Measurements from ENCODE around the gene HSD3B1. TPM values are rescaled to one million over a fixed set of nuclear protein-coding genes. Genes with fewer than 3 reads are reported as not detected.

HSD3B1 gene
- total and polyA plus RNA-seq, 12 donors = 0.07 to 0.60 (median 0.22) TPM; not detected in 7

GRCh38 chr1:119470958-119471357 is 36.1 kb upstream of the HSD3B1 start:
- no peaks in the 10 kb centered on the region for H3K9me3 ChIP-seq (replicated peaks in 1 of 3)
- intact Hi-C loops (cut with DNase I) = loop anchor here in 1 of 2 donors (10.0 kb wide), 1 partner anchor 74 kb away; no protein-coding TSS in a partner anchor
- H3K4me3 ChIP-seq = no peak overlapping the region
- no peak for DNase-seq
- peaks cover 8% of the 10 kb centered on the region in 2 donors for H3K4me1 ChIP-seq (replicated peaks in 1 of 2)
- no peak overlapping the region for H3K27ac ChIP-seq
- WGBS, 4 donors = 86 to 95% (median 94%) methylated on average over 7 of the region's 7 CpGs
- TF ChIP-seq CTCF (IDR thresholded peaks at IDR 0.05) = no peak
- TF ChIP-seq POLR2A (IDR thresholded peaks at IDR 0.05) = no peak
- H3K27me3 ChIP-seq = no peaks in the 10 kb centered on the region
- no peaks in the 10 kb centered on the region for H3K36me3 ChIP-seq (replicated peaks in 1 of 2)

- intact Hi-C loops (cut with DNase I) = loop anchor here in 1 of 2 donors (10.0 kb wide), 1 partner anchor 73 kb away; no protein-coding TSS in a partner anchor
- WGBS, 4 donors = 86 to 91% (median 89%) methylated on average over 5 of the region's 5 CpGs
- no peaks in the 10 kb centered on the region for H3K36me3 ChIP-seq (replicated peaks in 1 of 2)
- no peaks in the 10 kb centered on the region for H3K27me3 ChIP-seq
- H3K4me3 ChIP-seq = no peak overlapping the region
- DNase-seq = no peak
- peaks cover 8% of the 10 kb centered on the region in 2 donors for H3K4me1 ChIP-seq (replicated peaks in 1 of 2)
- H3K27ac ChIP-seq = no peak overlapping the region
- no peaks in the 10 kb centered on the region for H3K9me3 ChIP-seq (replicated peaks in 1 of 3)
- no peak for TF ChIP-seq CTCF (IDR thresholded peaks at IDR 0.05)
- no peak for TF ChIP-seq POLR2A (IDR thresholded peaks at IDR 0.05)
Measured at GRCh38 chr1:119471566-119471965, 35.4 kb upstream of the HSD3B1 start.

- WGBS, 4 donors = 52 to 73% (median 62%) methylated on average over 5 of the region's 5 CpGs
- no peak for TF ChIP-seq CTCF (IDR thresholded peaks at IDR 0.05)
- no peak for TF ChIP-seq POLR2A (IDR thresholded peaks at IDR 0.05)
- H3K4me3 ChIP-seq = no peak overlapping the region
- H3K36me3 ChIP-seq (replicated peaks in 1 of 2) = no peaks in the 10 kb centered on the region
- no peak for DNase-seq
- H3K4me1 ChIP-seq (replicated peaks in 1 of 2) = peaks cover 6 to 8% of the 10 kb centered on the region in 2 donors
- no peaks in the 10 kb centered on the region for H3K9me3 ChIP-seq (replicated peaks in 1 of 3)
- intact Hi-C loops (cut with DNase I) = loop anchor here in 1 of 2 donors (10.0 kb wide), 1 partner anchor 73 kb away; no protein-coding TSS in a partner anchor
- H3K27ac ChIP-seq = no peak overlapping the region
- no peaks in the 10 kb centered on the region for H3K27me3 ChIP-seq
Measured at GRCh38 chr1:119472080-119472818, 34.8 kb upstream of the HSD3B1 start.

- H3K27ac ChIP-seq = no peak overlapping the region
- no peak for DNase-seq
- no peaks in the 10 kb centered on the region for H3K36me3 ChIP-seq (replicated peaks in 1 of 2)
- TF ChIP-seq POLR2A (IDR thresholded peaks at IDR 0.05) (no peak), CTCF (IDR thresholded peaks at IDR 0.05) (no peak)
- no peak overlapping the region for H3K4me3 ChIP-seq
- no peaks in the 10 kb centered on the region for H3K9me3 ChIP-seq (replicated peaks in 1 of 3)
- 59 to 93% (median 75%) methylated on average over 2 to 3 of the region's 3 CpGs for WGBS, 4 donors
- intact Hi-C loops (cut with DNase I) = loop anchor here in 1 of 2 donors (10.0 kb wide), 1 partner anchor 72 kb away; no protein-coding TSS in a partner anchor
- H3K27me3 ChIP-seq = no peaks in the 10 kb centered on the region
- peaks cover 5% of the 10 kb centered on the region in 2 donors for H3K4me1 ChIP-seq (replicated peaks in 1 of 2)
Measured at GRCh38 chr1:119472819-119473175, 34.2 kb upstream of the HSD3B1 start.

Data from adrenal gland (tissue), 12 donors.